GM19452 (cell line): ENCODE results near the gene IL17RC.
"Not testable (repeated sequence)": the region's sequence is repeated elsewhere in the genome, so short reads cannot be mapped to it uniquely, and the experiment has no call there.

ENCODE experiments used
- ATAC-seq: cut with Tn5 transposase; IDR thresholded peaks from one replicate; pipeline ENCODE4 v1.9.1; 2021; ENCODE audit not compliant: unreplicated experiment

Gene IL17RC

DNA sequence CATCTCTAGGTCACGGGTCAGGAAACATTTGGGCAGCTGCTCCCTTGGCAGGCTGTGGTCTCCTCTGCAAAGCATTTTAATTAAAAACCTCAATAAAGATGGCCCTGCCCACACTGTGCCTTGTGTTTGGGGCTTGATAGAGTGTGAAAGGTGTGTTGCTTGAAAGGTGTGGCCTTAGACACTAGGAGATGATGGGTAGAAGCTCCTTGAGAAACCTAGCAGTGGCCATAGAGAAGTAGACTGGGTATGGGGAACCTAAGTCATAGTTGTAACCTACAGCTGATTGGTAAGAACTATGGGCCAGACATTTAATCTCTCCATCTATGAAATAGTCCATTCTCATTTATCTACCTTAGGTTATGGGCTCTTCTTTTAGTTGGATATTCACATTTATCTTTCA is 23.2 kb upstream of the IL17RC start:
- no peak for ATAC-seq

GRCh38 chr3:9895715-9896114 is 21.2 kb upstream of the IL17RC start:
- ATAC-seq = not testable (repeated sequence)

- not testable (repeated sequence) for ATAC-seq
Measured at GRCh38 chr3:9896755-9897407, 20.0 kb upstream of the IL17RC start.

- peak; percentile 61 for ATAC-seq
Measured at GRCh38 chr3:9897408-9898372, 19.2 kb upstream of the IL17RC start.

DNA sequence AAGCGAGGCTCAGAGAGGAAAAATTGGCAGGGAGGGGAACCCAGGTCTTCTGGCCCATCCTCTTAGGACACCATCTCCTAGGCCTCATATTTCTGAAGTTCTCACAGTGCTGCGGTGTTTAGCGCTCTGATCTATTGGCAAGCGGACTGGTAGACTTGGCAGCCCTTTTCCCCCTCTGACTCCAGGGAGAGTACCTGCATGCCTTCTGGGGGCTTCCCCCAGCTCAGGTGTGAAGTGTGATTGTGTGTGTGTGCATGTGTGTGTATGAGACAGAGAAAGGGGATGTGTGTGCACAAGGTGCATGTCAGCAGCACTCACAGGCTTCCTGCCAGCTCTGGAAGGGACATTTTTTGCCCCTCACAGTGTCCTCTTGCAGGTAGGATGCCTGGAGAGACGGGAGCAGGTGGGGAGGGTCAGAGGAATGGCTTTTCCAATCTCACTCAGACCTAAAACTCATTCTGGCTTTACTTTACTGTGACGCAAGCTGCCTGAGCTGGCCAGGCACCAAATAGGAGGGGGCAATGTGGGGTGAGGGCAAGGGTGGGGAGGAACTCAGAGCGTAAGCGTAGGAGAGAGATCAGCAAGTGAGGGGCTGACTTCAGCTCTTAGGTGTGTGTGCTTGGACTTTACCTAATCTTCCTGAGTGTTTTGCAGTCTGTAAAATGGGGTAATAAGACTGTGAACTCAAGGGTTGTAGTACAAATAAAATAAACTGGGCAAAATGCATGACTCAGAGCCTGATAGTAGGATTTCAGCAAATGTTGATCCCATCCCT is 18.2 kb upstream of the IL17RC start:
- ATAC-seq = no peak

DNA sequence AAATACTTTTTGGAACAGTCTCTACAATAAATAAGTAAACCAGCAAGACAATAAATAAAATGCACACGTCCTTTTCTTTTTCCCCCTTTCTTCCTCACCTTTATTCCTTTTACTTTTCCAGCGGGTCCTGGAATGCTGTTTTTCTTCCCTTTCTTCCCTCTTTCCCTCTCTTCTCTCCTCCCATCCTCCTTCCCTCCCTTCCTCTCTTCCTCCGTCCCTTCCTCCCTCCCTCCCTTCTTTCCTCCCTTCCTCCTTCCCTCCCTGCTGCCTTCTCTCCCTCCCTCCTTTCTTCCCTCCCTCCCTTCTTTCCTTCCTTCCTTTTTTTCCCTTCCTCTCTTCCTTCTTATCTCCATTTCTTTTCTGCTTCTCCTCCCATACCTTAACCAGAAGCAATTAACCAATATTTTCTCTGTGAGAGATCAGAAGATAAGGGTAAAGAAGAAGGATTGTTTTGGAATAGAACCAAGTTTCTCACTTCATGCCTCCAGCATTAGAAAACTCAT is 17.6 kb upstream of the IL17RC start:
- ATAC-seq = no peak

DNA sequence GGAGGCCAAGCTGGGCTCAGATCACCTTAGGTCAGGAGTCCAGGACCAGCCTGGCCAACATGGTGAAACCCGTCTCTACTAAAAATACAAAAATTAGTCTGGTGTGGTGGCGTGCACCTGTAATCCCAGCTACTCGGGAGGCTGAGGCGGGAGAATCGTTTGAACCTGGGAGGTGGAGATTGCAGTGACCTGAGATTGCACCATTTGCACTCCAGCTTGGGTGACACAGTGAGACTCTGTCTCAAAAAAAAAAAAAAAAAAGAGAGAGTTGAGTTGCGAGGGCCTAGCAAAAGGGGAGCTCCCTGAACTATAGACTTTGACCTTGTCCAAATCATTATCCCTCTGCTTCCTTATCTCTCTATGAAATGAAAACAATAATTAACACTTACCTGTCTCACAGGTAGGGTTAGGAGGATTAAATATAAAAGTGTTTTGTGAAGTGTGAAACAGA is 15.9 kb upstream of the IL17RC start:
- ATAC-seq = not testable (repeated sequence)

DNA sequence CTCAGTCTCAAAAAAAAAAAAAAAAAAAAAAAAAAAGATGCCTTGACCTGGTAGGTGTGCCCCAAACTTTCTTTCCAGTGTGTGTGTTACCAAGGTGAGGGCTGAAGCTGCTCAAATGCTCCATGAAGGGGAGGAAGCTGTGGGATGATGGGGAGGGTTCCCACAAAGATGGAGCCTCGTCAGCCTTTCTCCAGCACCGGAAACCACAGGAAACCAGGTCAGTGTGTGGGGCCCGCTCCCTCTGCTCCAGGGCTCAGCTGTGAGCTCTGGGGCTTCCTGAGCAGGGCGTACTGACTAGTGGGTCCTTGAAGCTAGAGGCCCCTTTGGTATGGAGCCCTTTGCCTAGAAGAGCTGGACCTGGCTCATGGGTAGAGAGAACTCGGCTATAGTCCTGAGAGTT is 14.9 kb upstream of the IL17RC start:
- ATAC-seq = no peak

- no peak for ATAC-seq
Measured at GRCh38 chr3:9902372-9903237, 14.3 kb upstream of the IL17RC start, which contains the start of gene IL17RE. IL17RE (plus strand) TSS chr3:9902848; CDS start chr3:9902933, 85 bp downstream.

DNA sequence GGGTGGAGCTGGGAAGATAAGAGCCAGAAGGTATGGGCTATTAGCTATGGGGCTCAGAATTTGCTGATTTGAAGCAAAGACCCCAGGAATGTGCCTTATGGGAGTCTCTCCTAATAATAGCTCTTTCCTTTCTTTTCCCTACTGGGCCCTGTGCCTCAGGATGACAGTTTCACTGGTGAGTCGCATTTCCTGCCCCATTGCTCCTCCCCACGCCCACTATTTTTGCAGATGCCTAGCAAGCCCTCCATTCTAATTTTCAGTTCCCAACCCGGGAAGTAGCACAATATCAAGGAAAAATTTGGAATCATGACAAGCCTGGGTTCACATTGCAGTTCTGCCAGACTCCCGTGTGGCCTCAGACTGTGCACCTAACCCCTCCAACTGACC is 13.7 kb upstream of the IL17RC start:
- ATAC-seq = no peak

- ATAC-seq = no peak
Measured at GRCh38 chr3:9903904-9904303, 13.0 kb upstream of the IL17RC start.

GRCh38 chr3:9906480-9906879 is 10.4 kb upstream of the IL17RC start:
- no peak for ATAC-seq

- ATAC-seq = no peak
Measured at GRCh38 chr3:9908286-9908685, 8.6 kb upstream of the IL17RC start.

- no peak for ATAC-seq
Measured at GRCh38 chr3:9909221-9910013, 7.5 kb upstream of the IL17RC start.

GRCh38 chr3:9911863-9912262 is 5.0 kb upstream of the IL17RC start:
- no peak for ATAC-seq

GRCh38 chr3:9912294-9912935 is 4.5 kb upstream of the IL17RC start:
- ATAC-seq = no peak

GRCh38 chr3:9913601-9914000 is 3.3 kb upstream of the IL17RC start:
- no peak for ATAC-seq

GRCh38 chr3:9914011-9914410 is 2.9 kb upstream of the IL17RC start:
- ATAC-seq = no peak
